ENCODE results near the gene RNASE11. TPM values are rescaled to one million over a fixed set of nuclear protein-coding genes. Genes with fewer than 3 reads are reported as not detected.

RNASE11 gene
- total RNA-seq, 1 donor from 2014 or later: not detected

DNA sequence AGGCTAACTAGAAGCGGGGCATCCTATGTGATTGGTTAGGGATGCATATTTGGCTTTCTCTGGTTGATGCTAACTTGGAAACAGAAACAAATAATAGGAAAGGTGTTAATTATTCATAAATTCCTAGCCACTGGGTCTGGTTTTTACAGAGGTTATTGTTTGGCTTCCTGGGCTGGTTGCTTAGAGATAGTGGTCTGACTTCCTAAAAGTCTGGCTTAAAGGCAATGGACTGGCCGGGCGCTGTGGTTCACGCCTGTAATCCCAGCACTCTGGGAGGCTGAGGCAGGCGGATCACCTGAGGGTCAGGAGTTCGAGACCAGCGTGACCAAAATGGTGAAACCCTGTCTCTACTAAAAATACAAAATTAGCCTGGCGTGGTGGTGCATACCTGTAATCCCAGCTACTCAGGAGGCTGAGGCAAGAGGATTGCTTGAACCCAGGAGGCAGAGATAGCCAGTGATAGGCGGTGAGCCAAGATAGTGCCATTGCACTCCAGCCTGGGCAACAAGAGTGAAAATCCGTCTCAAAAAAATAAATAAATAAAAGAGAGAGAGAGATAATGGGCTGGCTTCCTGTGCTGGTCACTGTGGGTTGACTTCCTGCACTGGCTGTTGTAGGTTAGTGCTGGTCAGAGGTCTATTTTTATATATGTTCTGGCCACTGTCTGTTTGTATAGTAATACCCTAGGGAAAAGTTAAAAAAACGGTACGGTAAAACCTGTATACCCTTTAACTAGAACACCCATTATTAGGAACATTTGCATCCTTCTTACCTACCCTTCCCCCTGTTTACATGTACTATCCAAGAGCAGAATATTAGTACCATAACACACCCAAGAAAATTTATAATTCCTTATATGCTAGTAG is 29.6 kb upstream of the RNASE11 start:
- no peak for DNase-seq (ENCODE audit: missing footprints)
- ATAC-seq: no peak
- intact Hi-C loops (cut with DNase I): no loop called here

DNA sequence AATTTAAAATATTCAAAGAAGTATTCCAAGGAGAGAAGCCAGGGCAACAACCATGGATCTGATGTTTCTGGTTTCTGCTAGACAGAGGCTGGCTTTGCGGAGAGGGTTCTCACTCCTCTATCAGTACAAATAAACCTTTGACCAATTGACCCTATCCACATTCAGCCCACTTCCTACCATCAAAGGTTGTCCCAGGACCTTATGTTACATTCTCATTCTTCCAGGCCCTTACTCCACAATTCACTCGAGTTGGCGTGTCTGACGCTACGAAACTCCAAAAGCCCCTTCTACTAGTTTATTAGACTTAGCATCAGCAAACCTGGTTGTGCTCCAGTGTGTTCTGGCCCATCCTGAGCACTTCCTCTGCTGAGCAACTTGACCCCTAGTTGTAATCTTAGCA is 28.2 kb upstream of the RNASE11 start:
- DNase-seq (ENCODE audit: missing footprints) (no peak), ATAC-seq (no peak)
- intact Hi-C loops (cut with DNase I): no loop called here

DNA sequence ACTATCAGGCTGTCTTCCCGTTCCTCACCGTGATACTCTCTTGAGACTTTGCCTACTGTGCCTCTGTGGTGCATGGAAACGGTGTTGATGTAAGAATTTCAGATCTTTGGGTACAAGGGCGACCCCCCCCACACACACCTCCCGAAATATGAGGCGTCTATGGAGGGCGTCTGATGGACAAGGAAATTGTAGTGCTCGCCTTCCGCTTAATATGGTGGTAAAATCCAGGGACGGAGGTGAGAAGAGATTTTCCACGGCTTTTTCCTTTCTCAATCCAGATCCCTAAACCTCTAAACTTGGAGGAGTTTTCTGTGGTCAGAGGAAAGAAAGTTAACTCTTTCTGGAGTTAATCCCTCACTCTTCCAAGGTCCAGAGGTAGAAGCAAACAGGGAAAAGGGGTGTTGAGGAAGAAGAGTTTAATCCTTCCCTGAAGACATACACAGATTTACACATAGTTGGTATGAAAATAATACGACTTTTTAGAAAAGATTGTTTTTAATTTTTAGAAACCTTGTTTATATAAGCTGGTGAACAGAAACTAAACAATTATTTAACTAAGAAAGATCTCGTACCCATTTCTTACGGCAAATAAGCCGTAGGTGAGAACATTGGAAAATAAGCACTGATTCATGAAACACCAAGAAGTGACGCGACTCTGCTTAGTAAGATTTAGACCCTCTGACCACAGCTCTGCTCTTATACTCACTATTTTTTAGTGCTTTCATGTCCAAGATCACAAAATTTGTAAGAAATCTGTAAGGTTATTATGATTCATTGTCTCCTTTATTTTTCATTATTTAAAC is 26.4 kb upstream of the RNASE11 start:
- ATAC-seq: no peak
- DNase-seq (ENCODE audit: missing footprints): no peak

DNA sequence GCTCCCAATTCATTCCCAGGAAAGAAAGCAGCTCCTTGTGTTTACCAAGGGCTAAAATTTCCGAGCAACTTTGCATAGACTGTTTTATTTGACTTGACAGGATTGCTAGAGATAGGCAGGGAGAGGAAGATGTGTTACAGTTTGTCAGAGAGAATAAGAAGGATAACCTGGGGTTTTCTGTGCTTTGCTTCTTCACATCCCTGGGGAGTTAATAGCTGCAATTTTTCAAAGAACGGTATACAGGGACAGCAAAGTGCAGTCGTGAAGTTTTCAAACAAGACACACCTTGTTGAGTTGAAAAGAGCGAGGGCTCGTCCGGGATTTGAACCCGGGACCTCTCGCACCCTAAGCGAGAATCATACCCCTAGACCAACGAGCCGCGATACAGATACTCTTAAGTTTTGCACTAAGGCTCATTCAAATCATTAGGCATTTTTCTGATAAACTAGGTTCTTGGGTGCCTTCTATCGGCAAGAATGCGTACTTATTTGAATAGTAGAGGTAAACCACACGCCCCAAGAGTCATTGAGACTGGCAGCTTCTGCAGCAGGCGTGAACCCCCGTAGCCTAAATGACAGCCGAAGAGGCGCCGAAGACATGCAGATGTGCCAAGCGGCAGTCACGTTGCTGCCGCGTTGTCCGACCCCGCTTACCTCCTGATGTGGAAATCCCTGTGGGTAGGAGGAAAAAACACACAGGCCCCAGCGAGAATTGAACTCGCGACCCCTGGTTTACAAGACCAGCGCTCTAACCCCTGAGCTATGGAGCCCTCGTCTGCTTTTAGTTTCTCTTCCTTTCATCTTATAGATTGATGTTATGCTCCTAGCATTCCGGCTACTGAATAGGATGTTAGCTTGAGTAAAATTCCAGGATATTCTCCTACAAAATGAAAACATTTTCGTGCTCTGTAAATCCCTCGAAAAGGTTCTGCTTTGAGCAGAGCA is 25.6 kb upstream of the RNASE11 start:
- intact Hi-C loops (cut with DNase I): loop anchor here (1.0 to 5.0 kb wide), 3 partner anchors 71 to 201 kb away; partner anchors contain the start of genes PIP4P1, RNASE4 and TEP1
- peak; percentile 78 for DNase-seq (ENCODE audit: missing footprints)
- peak; percentile 85 for ATAC-seq

More for the DNA sequence above, 26.4 kb upstream of the RNASE11 start:
- intact Hi-C loops (cut with DNase I): loop anchor here (5.0 kb wide), 1 partner anchor 152 kb away; the partner anchor contains the start of gene PIP4P1

DNA sequence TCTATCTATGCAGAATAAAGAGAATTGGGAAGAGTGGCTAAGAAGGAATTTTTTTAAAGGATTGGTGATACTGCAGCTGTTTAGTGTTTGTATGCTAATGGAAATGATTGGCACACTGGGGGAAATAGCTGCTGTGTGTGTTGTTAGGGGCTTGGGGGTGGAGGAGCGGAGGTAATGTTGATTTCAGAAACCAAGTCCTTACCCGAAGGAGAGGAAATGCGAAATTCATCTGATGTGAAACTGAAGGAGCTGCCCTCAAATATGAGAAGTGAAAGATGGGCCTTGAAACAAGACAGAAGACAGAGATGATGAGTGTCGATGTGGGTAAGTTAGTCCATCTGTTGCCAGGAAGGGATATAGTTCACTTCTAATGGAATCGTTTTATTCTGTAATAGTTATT is 24.6 kb upstream of the RNASE11 start:
- intact Hi-C loops (cut with DNase I): loop anchor here (2.0 to 5.0 kb wide), 2 partner anchors 150 to 200 kb away; partner anchors contain the start of genes PIP4P1 and TEP1
- no peak for ATAC-seq
- DNase-seq (ENCODE audit: missing footprints): no peak

DNA sequence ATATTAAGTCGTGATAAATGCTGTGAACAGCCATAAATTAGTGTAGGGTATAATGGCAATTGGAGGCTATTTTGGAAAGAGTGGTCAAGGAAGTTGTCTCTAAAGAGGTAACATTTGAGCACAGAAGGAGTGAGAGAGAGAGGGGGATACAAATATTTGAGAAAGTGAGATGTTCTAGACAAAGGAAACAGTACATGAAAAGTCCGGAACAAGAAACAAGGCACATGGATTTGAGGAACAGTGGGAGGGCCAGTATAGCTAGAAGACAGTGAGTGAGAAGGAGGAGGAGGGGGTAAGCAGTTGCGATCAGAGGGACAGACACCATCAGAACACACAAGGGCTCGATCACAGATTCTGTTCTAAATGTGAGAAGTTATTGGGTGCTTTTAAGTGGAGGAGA is 23.5 kb upstream of the RNASE11 start:
- DNase-seq (ENCODE audit: missing footprints): no peak
- ATAC-seq: no peak
- intact Hi-C loops (cut with DNase I): loop anchor here (5.0 kb wide), 1 partner anchor 149 kb away; the partner anchor contains the start of gene PIP4P1

DNA sequence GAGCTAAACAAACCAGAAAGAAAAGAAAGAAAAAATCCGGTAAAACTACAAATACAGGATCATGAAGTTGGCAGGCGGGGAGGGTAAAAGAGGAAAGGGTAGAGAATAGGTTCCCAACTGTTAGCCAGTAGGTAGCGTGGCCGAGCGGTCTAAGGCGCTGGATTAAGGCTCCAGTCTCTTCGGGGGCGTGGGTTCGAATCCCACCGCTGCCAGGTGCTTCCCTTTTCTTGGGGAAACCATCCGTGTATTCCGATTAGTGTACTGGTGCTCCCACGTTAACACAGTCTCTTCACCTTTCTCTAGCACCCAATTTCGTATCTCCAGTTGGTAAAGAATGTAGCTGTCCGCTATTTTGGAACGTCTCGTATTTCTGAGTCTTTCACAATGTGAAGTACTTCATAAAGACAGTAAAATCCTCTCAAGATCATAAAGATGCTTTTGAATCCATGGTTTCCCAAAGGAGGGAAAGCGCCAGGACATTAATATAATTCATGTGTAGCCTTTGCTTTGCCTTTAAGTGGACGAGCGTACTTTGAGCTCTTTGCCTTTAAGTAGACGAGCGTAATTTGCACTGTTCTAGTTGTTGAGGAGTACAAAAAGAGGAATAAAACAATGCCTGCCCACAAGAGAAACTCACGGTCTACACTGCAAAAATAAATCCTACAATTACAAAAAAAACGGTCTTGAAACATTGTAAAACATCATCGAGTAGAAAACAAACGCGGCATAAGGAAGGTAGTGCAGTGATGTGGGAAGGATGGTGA is 22.4 kb upstream of the RNASE11 start:
- intact Hi-C loops (cut with DNase I): loop anchor here (5.0 kb wide), 1 partner anchor 148 kb away; the partner anchor contains the start of gene PIP4P1
- DNase-seq (ENCODE audit: missing footprints) (peak; percentile 87), ATAC-seq (peak; percentile 77)

DNA sequence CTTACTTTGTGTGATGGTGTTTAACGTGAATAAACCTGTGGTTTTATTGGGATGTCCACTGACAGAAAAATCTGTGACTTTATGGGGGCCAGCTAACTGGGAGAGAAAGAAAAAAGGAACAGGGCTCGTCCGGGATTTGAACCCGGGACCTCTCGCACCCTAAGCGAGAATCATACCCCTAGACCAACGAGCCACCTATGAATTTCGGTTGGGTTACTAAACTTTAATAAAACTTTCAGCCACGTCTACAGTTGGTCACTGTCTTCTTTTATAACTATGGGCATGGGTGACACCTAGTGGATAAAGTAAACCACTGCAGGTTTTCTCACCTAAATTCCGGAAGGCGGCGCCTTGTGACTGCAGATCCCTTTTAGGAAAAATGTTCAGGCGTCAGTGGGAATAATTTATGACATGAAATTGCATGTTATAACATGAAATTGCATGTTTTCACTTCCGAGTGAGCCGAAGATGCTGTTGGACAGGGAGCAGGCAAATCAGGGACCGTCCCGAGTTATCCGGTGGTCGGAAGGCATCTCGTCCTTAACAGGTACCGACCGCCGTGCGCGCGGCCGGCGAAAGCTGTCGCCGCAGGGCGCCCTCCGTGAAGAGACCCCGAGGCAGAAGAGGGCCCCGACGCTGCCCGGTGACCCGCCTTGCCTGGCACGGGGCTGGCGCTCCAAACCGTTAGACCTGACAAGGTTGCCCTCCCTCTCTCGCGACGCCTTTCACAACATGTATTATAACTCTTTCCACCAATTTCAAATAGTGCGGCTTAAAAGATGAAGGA is 21.6 kb upstream of the RNASE11 start:
- peak; percentile 61 for ATAC-seq
- DNase-seq (ENCODE audit: missing footprints): peak; percentile 80
- intact Hi-C loops (cut with DNase I): loop anchor here (1.0 to 5.0 kb wide), 3 partner anchors 77 to 282 kb away; partner anchors contain the start of gene PIP4P1

DNA sequence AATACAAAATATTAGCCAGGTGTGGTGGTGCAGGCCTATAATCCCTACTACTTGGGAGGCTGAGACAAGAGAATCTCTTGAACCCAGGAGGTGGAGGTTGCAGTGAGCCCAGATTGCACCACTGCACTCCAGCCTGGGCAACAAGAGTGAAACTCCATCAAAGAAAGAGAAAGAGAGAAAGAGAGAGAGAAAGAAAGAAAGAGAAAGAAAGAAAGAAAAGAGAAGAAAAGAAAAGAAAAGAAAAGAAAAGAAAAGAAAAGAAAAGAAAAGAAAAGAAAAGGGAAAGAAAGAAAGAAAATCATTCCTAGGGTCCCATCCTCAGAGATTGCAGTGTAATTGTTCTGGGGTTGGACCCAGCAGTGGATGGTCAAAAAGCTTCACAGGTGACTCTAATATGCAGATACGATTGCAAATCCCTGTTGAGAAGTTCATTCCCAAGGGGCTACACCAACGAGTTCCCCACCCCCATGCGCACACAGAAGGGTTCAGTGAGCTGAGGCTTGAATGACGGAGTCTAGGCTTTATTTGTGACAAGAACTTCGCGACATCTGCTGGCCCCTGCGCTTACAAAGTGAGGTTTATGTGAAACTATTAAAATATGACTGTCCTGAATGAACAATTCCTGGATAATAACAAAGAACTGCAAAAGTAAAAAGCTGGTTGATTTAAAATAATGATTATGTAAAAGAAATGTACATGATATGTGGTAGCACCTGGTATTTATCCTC is 20.7 kb upstream of the RNASE11 start:
- intact Hi-C loops (cut with DNase I): loop anchor here (1.0 to 5.0 kb wide), 2 partner anchors 76 to 281 kb away; no protein-coding TSS in a partner anchor
- ATAC-seq: no peak
- no peak for DNase-seq (ENCODE audit: missing footprints)

DNA sequence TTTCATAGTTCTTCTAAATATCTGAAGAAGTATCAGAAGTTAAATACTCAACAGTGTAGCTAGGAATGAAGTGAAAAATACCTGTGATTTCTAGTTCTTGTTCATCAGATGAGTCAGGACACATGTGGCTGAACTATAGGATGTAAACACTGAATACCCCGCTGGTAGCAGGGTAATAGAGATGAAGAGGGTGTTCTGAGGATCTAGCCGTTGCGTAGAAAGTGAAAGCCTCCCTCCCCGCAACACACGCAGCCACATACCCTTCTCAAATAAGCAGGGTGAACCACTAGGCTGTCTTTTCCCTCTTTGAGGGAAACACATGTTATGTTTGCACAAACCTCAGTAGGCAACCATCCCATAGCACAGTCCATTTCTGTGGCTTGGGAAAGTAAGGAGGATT is 19.8 kb upstream of the RNASE11 start:
- DNase-seq (ENCODE audit: missing footprints): no peak
- ATAC-seq: no peak
- intact Hi-C loops (cut with DNase I): loop anchor here (5.0 kb wide), 1 partner anchor 75 kb away; no protein-coding TSS in a partner anchor

DNA sequence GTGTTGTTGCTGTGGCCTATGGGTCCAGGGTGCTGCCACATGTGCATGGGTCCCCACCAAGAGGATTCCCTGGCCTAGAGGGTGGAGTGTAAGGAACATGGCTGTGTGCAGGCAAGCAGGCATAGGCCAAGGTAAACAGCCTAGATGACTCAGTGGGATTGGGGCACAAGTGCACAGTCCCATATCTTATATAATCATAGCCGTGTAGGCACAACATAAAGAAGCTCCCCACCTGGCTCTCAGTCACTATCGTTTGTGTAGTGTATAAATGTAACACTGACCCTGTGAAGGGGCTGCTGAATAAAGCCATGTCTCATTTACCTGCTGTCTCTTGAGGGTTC is 19.1 kb upstream of the RNASE11 start:
- no peak for DNase-seq (ENCODE audit: missing footprints)
- ATAC-seq: no peak
- intact Hi-C loops (cut with DNase I): loop anchor here (5.0 kb wide), 1 partner anchor 75 kb away; no protein-coding TSS in a partner anchor

DNA sequence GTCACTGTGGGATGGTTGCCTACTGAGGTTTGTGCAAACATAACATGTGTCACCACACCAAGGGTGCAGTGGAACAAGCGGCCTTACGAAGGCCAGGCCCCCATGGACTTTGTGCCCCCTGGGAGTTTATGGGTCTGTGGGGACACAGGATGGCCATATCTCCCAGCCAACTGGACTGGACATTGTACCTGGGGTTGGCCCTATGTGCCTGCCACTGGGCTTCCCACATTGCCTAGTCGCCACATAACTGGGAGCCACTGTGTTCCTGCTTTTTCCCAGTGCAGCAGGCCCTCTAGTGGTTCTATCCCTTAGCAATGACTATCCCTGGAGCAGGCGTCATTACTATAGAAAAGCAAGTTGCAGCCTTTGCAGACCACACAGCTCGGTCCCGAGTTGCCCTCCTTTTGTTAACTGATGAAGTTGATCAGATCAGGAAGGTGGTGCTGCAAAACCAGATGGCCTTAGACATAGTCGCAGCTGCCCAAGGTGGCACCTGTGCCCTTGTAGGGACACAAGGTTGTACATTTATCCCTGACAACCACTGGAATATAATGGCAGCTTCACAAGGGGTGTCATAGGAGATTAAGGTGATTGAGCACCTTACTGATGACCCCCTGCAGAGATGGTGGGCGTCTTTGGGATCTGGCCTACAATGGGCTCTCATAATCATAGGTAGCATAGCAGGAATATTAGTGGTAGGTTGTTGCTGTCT is 18.5 kb upstream of the RNASE11 start:
- ATAC-seq (no peak), DNase-seq (ENCODE audit: missing footprints) (no peak)
- intact Hi-C loops (cut with DNase I): loop anchor here (5.0 kb wide), 1 partner anchor 74 kb away; no protein-coding TSS in a partner anchor

DNA sequence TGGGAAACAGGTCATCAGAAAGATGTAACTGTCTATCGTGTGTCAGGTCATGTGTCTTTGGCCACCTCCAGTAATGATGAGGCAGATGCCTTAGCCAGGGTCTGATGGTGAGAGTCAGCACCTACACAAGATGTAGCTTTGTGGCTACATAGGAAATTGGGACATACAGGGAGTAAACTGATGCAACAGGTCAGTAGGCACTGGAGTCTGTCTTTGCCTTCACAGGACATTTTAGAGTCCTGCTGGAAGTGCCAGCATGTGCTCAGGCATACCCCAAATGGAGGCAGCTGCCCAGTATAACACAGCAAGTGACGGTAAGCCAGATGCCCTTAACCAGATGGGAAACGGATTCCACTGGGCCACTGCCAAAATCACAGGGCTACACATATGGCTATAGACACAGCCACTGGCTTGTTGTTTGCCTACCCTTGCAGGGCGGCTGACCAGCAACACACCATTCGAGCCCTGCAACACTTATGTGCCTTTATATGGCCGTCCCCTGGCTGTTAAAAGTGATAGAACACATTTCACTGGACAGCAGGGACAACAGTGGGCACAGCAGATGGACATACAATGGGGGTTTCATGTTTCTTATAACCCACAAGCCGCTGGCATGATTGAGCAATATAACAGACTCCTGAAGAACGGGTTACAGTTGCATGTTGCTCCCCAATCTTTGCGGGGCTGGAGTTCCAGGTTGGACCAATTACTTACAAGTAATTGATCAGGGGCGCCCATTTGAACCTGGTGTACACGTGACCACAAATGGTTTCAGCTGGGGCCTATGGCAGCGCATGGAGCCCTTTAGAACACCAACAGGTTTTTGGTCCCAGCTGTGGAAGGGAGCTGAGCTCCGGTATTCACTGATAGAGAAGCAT is 16.3 kb upstream of the RNASE11 start:
- intact Hi-C loops (cut with DNase I): no loop called here
- ATAC-seq: no peak

DNA sequence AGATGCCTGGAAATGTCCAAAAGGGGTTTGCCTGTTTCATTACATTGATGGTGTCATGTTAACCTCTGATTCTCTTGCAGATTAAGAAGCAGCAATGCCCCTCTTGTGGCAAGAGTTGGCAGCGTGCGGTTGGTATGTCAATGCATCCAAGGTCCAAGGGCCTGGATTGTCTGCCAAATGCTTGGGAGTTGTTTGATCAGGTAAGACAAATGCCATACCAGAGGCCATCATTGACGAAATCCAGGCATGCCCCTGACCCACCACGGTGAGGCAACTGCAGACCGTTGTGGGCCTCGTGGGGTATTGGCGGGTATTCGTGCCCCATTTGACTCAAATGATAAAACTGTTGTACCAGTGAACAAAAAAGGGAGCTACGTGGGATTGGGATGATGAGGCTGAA is 14.8 kb upstream of the RNASE11 start:
- intact Hi-C loops (cut with DNase I): no loop called here
- no peak for ATAC-seq
- no peak for DNase-seq (ENCODE audit: missing footprints)

More for the DNA sequence above, 16.3 kb upstream of the RNASE11 start:
- DNase-seq (ENCODE audit: missing footprints): no peak

DNA sequence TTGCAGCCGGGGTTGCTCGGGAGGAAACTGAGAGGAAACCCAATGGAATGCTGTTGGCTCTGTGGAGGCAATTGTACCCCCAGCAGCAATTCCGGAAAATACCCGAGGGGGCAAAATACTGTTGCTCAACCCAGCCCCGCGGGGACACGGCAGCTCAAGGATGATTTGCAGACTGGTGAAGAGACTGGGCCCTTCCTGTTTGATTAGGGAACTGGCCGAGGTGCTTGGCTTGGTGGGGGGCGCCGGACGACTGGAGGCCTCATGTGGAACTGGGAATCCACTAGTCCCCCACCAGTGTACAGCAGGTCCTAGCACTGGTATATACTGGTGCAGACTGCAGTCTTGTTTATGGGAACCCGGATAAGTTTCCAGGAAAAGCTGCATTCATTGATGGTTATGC is 13.7 kb upstream of the RNASE11 start:
- intact Hi-C loops (cut with DNase I): no loop called here
- no peak for ATAC-seq
- no peak for DNase-seq (ENCODE audit: missing footprints)
